ENCODE results near the gene IGF1R. TPM values are rescaled to one million over a fixed set of nuclear protein-coding genes. Genes with fewer than 3 reads are reported as not detected.

Gene IGF1R
- total and polyA plus RNA-seq, 2 of the 8 experiments (the other 6 are each of a cell fraction or from before 2014, with no cell fraction given): 32.9 to 109 TPM

GRCh38 chr15:98720031-98720430 is 71.7 kb downstream of the IGF1R start:
- peak overlapping the region; percentile 33 to 53 for H3K4me2 ChIP-seq (ENCODE audit: insufficient read depth in 1 of 2, low read depth in 2 of 2, low read length in 2 of 2)

More at GRCh38 chr15:98720031-98720430, 71.7 kb downstream of the IGF1R start:
- H2BK120ac ChIP-seq (replicated peaks; ENCODE audit: low read depth, low read length): no peak overlapping the region
- H4K20me1 ChIP-seq (replicated peaks in 1 of 2; ENCODE audit: control insufficient read depth in 1 of 2, insufficient read depth in 2 of 2, low read length in 2 of 2): peaks cover 20 to 31% of the 10 kb centered on the region in 2 experiments
- no peak overlapping the region for H4K8ac ChIP-seq (ENCODE audit: extremely low read depth, insufficient read depth, low read length)
- no peak overlapping the region for H2AK5ac ChIP-seq (ENCODE audit: low read depth, low read length)
- peaks cover 60 to 100% of the 10 kb centered on the region in 2 experiments for H3K79me2 ChIP-seq (ENCODE audit: control insufficient read depth in 1 of 2, insufficient read depth in 2 of 2, low read length in 2 of 2)
- no peaks in the 10 kb centered on the region for H3K27me3 ChIP-seq (replicated peaks in 1 of 4; ENCODE audit: control insufficient read depth in 3 of 4, extremely low read depth in 1 of 4, insufficient read depth in 3 of 4, low read length in 3 of 4)
- no peak for FAIRE-seq
- no peak for TF ChIP-seq SP1 (IDR thresholded peaks at IDR 0.05; ENCODE audit: low read depth, low read length)
- no peak for TF ChIP-seq TAF7 (optimal IDR thresholded peaks at IDR 0.05; ENCODE audit: borderline replicate concordance, low read depth, low read length)
- no peak for TF ChIP-seq TAF1 (IDR thresholded peaks at IDR 0.05; ENCODE audit: low read depth, low read length)
- TF ChIP-seq GABPA (IDR thresholded peaks at IDR 0.05; ENCODE audit: borderline replicate concordance, insufficient read depth, low read length): no peak
- no peak for TF ChIP-seq SIX5 (IDR thresholded peaks at IDR 0.05; ENCODE audit: low read depth, low read length)
- TF ChIP-seq CHD1 (IDR thresholded peaks at IDR 0.05; ENCODE audit: low read depth, low read length): no peak
- no peak for TF ChIP-seq SRF (IDR thresholded peaks at IDR 0.05; ENCODE audit: low read depth, low read length)
- no peak for TF ChIP-seq YY1 (IDR thresholded peaks at IDR 0.05; ENCODE audit: low read depth, low read length)
- TF ChIP-seq GTF2F1 (IDR thresholded peaks at IDR 0.05; ENCODE audit: borderline replicate concordance, low read depth, low read length): no peak
- H2BK20ac ChIP-seq (ENCODE audit: low read length): no peak overlapping the region
- no peak overlapping the region for H2AFZ ChIP-seq (ENCODE audit: low read length)
- DNase-seq (ENCODE audit: low read depth in 1 of 2, low spot score in 2 of 2): no peak
- POLR2A ChIA-PET (ENCODE audit: partially characterized antibody): interaction anchor here (0.7 kb wide), 1 partner anchor 22 kb away, joined by 3 read pairs; no protein-coding TSS in a partner anchor
- 80% methylated on average over 6 of the region's 6 CpGs; no CpG with 5 or more reads in 1 of the 2 experiments for WGBS, 2 experiments (ENCODE audit: extremely low coverage in 1 of 2, insufficient coverage in 1 of 2, insufficient read length in 1 of 2, insufficient replicate concordance in 2 of 2, low coverage in 1 of 2, low lambda C conversion rate in 2 of 2, missing lambda C conversion rate in 1 of 2)
- no peak overlapping the region for H4K5ac ChIP-seq (ENCODE audit: insufficient read length, low read depth, low read length)
- H3K4me1 ChIP-seq (replicated peaks in 1 of 4; ENCODE audit: control insufficient read depth in 3 of 4, insufficient read depth in 4 of 4, low read length in 3 of 4): peaks cover 5 to 45% (median 33%) of the 10 kb centered on the region in 4 experiments
- no peak overlapping the region for H3K56ac ChIP-seq (replicated peaks; ENCODE audit: insufficient read length, low read depth, low read length)
- no peak overlapping the region for H2BK15ac ChIP-seq (ENCODE audit: low read length)
- H3K23me2 ChIP-seq (ENCODE audit: low read depth, low read length): peaks cover 2% of the 10 kb centered on the region; the same call in 1 of the 2 replicates
- no peak overlapping the region for H3K27ac ChIP-seq (ENCODE audit: low read depth, low read length)
- CTCF ChIA-PET (ENCODE audit: partially characterized antibody): interaction anchor here (0.8 to 1.6 kb wide), 9 partner anchors 8 to 161 kb away, joined by 3 to 6 read pairs (median 3); no protein-coding TSS in a partner anchor
- no peaks in the 10 kb centered on the region for H3K9me3 ChIP-seq (ENCODE audit: insufficient read depth in 2 of 2, low read depth in 1 of 2, low read length in 1 of 2)
- no peak overlapping the region for H3K18ac ChIP-seq (ENCODE audit: extremely low read depth, low read length)
- H3K14ac ChIP-seq (ENCODE audit: insufficient read length): no peak overlapping the region
- H4K91ac ChIP-seq (replicated peaks; ENCODE audit: insufficient read length, low read length): no peak overlapping the region
- H3K23ac ChIP-seq (ENCODE audit: insufficient read length): no peak overlapping the region
- peak overlapping the region in 1 of 4 experiments; percentile 24; a peak in 1 of 8 replicates for H3K4me3 ChIP-seq (ENCODE audit: extremely low read depth in 1 of 4, insufficient read depth in 2 of 4, low read depth in 3 of 4, low read length in 4 of 4)
- H3K36me3 ChIP-seq (ENCODE audit: control insufficient read depth in 2 of 4, insufficient read depth in 4 of 4, low read length in 3 of 4): no peaks in the 10 kb centered on the region
- H2BK5ac ChIP-seq (ENCODE audit: low read depth, low read length): no peak overlapping the region
- H3K4ac ChIP-seq (replicated peaks; ENCODE audit: insufficient read length, low read depth, low read length): no peak overlapping the region
- peaks cover 21% of the 10 kb centered on the region for H3K79me1 ChIP-seq (ENCODE audit: low read depth, low read length)
- no peak overlapping the region for H3K9ac ChIP-seq (replicated peaks in 1 of 4; ENCODE audit: extremely low read depth in 1 of 4, low read depth in 3 of 4, low read length in 3 of 4)
- no peak overlapping the region for H2BK12ac ChIP-seq (ENCODE audit: low read depth, low read length)
